GM21423 (cell line): ENCODE data around the gene ADK.

ENCODE experiments used
- ATAC-seq: cut with Tn5 transposase; IDR thresholded peaks from one replicate; pipeline ENCODE4 v1.9.1; 2021; ENCODE audit warnings: mild to moderate bottlenecking, moderate library complexity; ENCODE audit not compliant: unreplicated experiment

ADK gene

GRCh38 chr10:74400186-74400585, 249.2 kb downstream of the ADK start:
- no peak for ATAC-seq

GRCh38 chr10:74406006-74406405, 255.0 kb downstream of the ADK start:
- no peak for ATAC-seq

GRCh38 chr10:74415146-74415839, 264.3 kb downstream of the ADK start:
- no peak for ATAC-seq

GRCh38 chr10:74417397-74417796, 266.4 kb downstream of the ADK start:
- ATAC-seq, result no peak

- ATAC-seq, result no peak
Observed at GRCh38 chr10:74418285-74418872, 267.4 kb downstream of the ADK start.

GRCh38 chr10:74419491-74419951, 268.5 kb downstream of the ADK start:
- ATAC-seq, result no peak

- ATAC-seq, result no peak
Observed at GRCh38 chr10:74419958-74420375, 268.9 kb downstream of the ADK start.

- no peak for ATAC-seq
Observed at GRCh38 chr10:74424565-74424964, 273.5 kb downstream of the ADK start.

GRCh38 chr10:74425456-74426001, 274.5 kb downstream of the ADK start:
- no peak for ATAC-seq

GRCh38 chr10:74431816-74432215, 280.8 kb downstream of the ADK start:
- no peak for ATAC-seq

GRCh38 chr10:74432841-74433594, 282.0 kb downstream of the ADK start:
- ATAC-seq, result no peak

GRCh38 chr10:74433595-74433956, 282.6 kb downstream of the ADK start:
- ATAC-seq, result no peak

- ATAC-seq, result no peak
Observed at GRCh38 chr10:74433993-74434392, 283.0 kb downstream of the ADK start.

- no peak for ATAC-seq
Observed at GRCh38 chr10:74434547-74434946, 283.5 kb downstream of the ADK start.

- no peak for ATAC-seq
Observed at GRCh38 chr10:74436523-74437170, 285.6 kb downstream of the ADK start.

- ATAC-seq, result no peak
Observed at GRCh38 chr10:74437822-74438221, 286.8 kb downstream of the ADK start.

- ATAC-seq, result no peak
Observed at GRCh38 chr10:74439213-74439612, 288.2 kb downstream of the ADK start.

- ATAC-seq, result no peak
Observed at GRCh38 chr10:74445493-74445892, 294.5 kb downstream of the ADK start.

- ATAC-seq, result no peak
Observed at GRCh38 chr10:74450602-74451001, 299.6 kb downstream of the ADK start.

GRCh38 chr10:74451127-74451829, 300.3 kb downstream of the ADK start:
- ATAC-seq, result no peak

GRCh38 chr10:74453169-74453568, 302.1 kb downstream of the ADK start:
- ATAC-seq, result no peak
